ENCODE measurements around the gene TSPAN18. TPM values are rescaled to one million over a fixed set of nuclear protein-coding genes. Genes with fewer than 3 reads are reported as not detected.
A peak's percentile ranks its signal among the peaks of the same experiment; 100 is the strongest.

TSPAN18 gene
- total RNA-seq, 2 experiments from 2014 or later, result 7.3 to 8.4 TPM

- CTCF ChIA-PET, result interaction anchor here (0.6 to 4.2 kb wide), 20 partner anchors 10 to 155 kb away, joined by 3 to 25 read pairs (median 5); partner anchors contain the start of gene TSPAN18
- intact Hi-C loops (cut with micrococcal nuclease), result loop anchor here (5.0 kb wide), 2 partner anchors 116 to 136 kb away; no protein-coding TSS in a partner anchor
- no peak for DNase-seq
- Mint-ChIP-seq H3K4me1 (ENCODE audit: low read depth) (peaks cover 6% of the 10 kb centered on the region), H3K27me3 (ENCODE audit: low read depth) (no peaks in the 10 kb centered on the region), H3K27ac (no peak overlapping the region), H3K9me3 (no peaks in the 10 kb centered on the region), H3K4me3 (no peak overlapping the region), H3K36me3 (ENCODE audit: low read depth) (no peaks in the 10 kb centered on the region)
Measured at GRCh38 chr11:44776551-44777208, 49.9 kb downstream of the TSPAN18 start.

GRCh38 chr11:44777209-44778194, 50.7 kb downstream of the TSPAN18 start:
- Mint-ChIP-seq H3K9me3 (no peaks in the 10 kb centered on the region), H3K27me3 (ENCODE audit: low read depth) (no peaks in the 10 kb centered on the region), H3K36me3 (ENCODE audit: low read depth) (no peaks in the 10 kb centered on the region), H3K27ac (no peak overlapping the region), H3K4me1 (ENCODE audit: low read depth) (peaks cover 6% of the 10 kb centered on the region), H3K4me3 (no peak overlapping the region)
- CTCF ChIA-PET, result interaction anchor here (1.3 to 4.2 kb wide), 11 partner anchors 9 to 150 kb away, joined by 4 to 25 read pairs (median 12); partner anchors contain the start of gene TSPAN18
- intact Hi-C loops (cut with micrococcal nuclease), result loop anchor here (5.0 kb wide), 2 partner anchors 115 to 135 kb away; no protein-coding TSS in a partner anchor
- no peak for DNase-seq

GRCh38 chr11:44778195-44779100, 51.7 kb downstream of the TSPAN18 start:
- H3K27me3 Mint-ChIP-seq (ENCODE audit: low read depth), result no peaks in the 10 kb centered on the region
- H3K9me3 Mint-ChIP-seq, result no peaks in the 10 kb centered on the region
- DNase-seq, result no peak
- H3K27ac Mint-ChIP-seq, result no peak overlapping the region
- no peak overlapping the region for H3K4me3 Mint-ChIP-seq
- no peaks in the 10 kb centered on the region for H3K36me3 Mint-ChIP-seq (ENCODE audit: low read depth)
- CTCF ChIA-PET, result no interaction called here
- intact Hi-C loops (cut with micrococcal nuclease), result loop anchor here (5.0 kb wide), 2 partner anchors 114 to 134 kb away; no protein-coding TSS in a partner anchor
- peaks cover 6% of the 10 kb centered on the region for H3K4me1 Mint-ChIP-seq (ENCODE audit: low read depth)

GRCh38 chr11:44779736-44780520, 53.2 kb downstream of the TSPAN18 start:
- no peaks in the 10 kb centered on the region for H3K9me3 Mint-ChIP-seq
- H3K4me1 Mint-ChIP-seq (ENCODE audit: low read depth), result peaks cover 5% of the 10 kb centered on the region
- no peaks in the 10 kb centered on the region for H3K27me3 Mint-ChIP-seq (ENCODE audit: low read depth)
- no peak overlapping the region for H3K27ac Mint-ChIP-seq
- intact Hi-C loops (cut with micrococcal nuclease), result loop anchor here (5.0 kb wide), 2 partner anchors 112 to 132 kb away; no protein-coding TSS in a partner anchor
- no peak for DNase-seq
- CTCF ChIA-PET, result interaction anchor here (0.6 kb wide), 1 partner anchor 49 kb away, joined by 3 read pairs; no protein-coding TSS in a partner anchor
- no peak overlapping the region for H3K4me3 Mint-ChIP-seq
- no peaks in the 10 kb centered on the region for H3K36me3 Mint-ChIP-seq (ENCODE audit: low read depth)

GRCh38 chr11:44780940-44781631, 54.3 kb downstream of the TSPAN18 start:
- no peaks in the 10 kb centered on the region for H3K27me3 Mint-ChIP-seq (ENCODE audit: low read depth)
- intact Hi-C loops (cut with micrococcal nuclease), result no loop called here
- H3K4me3 Mint-ChIP-seq, result no peak overlapping the region
- H3K9me3 Mint-ChIP-seq, result no peaks in the 10 kb centered on the region
- CTCF ChIA-PET, result interaction anchor here (1.9 kb wide), 1 partner anchor 130 kb away, joined by 4 read pairs; no protein-coding TSS in a partner anchor
- no peak overlapping the region for H3K27ac Mint-ChIP-seq
- no peak for DNase-seq
- H3K36me3 Mint-ChIP-seq (ENCODE audit: low read depth), result no peaks in the 10 kb centered on the region
- H3K4me1 Mint-ChIP-seq (ENCODE audit: low read depth), result peaks cover 3% of the 10 kb centered on the region

- CTCF ChIA-PET, result interaction anchor here (1.2 to 1.9 kb wide), 2 partner anchors 8 to 130 kb away, joined by 4 read pairs; no protein-coding TSS in a partner anchor
- Mint-ChIP-seq H3K4me3 (no peak overlapping the region), H3K9me3 (no peaks in the 10 kb centered on the region), H3K27ac (no peak overlapping the region), H3K36me3 (ENCODE audit: low read depth) (no peaks in the 10 kb centered on the region), H3K4me1 (ENCODE audit: low read depth) (peaks cover 3% of the 10 kb centered on the region), H3K27me3 (ENCODE audit: low read depth) (no peaks in the 10 kb centered on the region)
- intact Hi-C loops (cut with micrococcal nuclease), result no loop called here
- no peak for DNase-seq
Measured at GRCh38 chr11:44781655-44782054, 54.9 kb downstream of the TSPAN18 start.

GRCh38 chr11:44782478-44782877, 55.7 kb downstream of the TSPAN18 start:
- no peak overlapping the region for H3K4me3 Mint-ChIP-seq
- CTCF ChIA-PET, result interaction anchor here (1.2 to 1.9 kb wide), 2 partner anchors 9 to 129 kb away, joined by 4 read pairs; no protein-coding TSS in a partner anchor
- H3K9me3 Mint-ChIP-seq, result no peaks in the 10 kb centered on the region
- H3K27me3 Mint-ChIP-seq (ENCODE audit: low read depth), result no peaks in the 10 kb centered on the region
- no peak overlapping the region for H3K27ac Mint-ChIP-seq
- intact Hi-C loops (cut with micrococcal nuclease), result no loop called here
- no peak for DNase-seq
- peaks cover 5% of the 10 kb centered on the region for H3K4me1 Mint-ChIP-seq (ENCODE audit: low read depth)
- H3K36me3 Mint-ChIP-seq (ENCODE audit: low read depth), result no peaks in the 10 kb centered on the region

GRCh38 chr11:44784436-44784760, 57.6 kb downstream of the TSPAN18 start:
- H3K27ac Mint-ChIP-seq, result no peak overlapping the region
- no peaks in the 10 kb centered on the region for H3K9me3 Mint-ChIP-seq
- no peaks in the 10 kb centered on the region for H3K36me3 Mint-ChIP-seq (ENCODE audit: low read depth)
- no peaks in the 10 kb centered on the region for H3K27me3 Mint-ChIP-seq (ENCODE audit: low read depth)
- no peak for DNase-seq
- CTCF ChIA-PET, result interaction anchor here (1.4 kb wide), 1 partner anchor 10 kb away, joined by 3 read pairs; no protein-coding TSS in a partner anchor
- no peak overlapping the region for H3K4me3 Mint-ChIP-seq
- peaks cover 10% of the 10 kb centered on the region for H3K4me1 Mint-ChIP-seq (ENCODE audit: low read depth)
- intact Hi-C loops (cut with micrococcal nuclease), result no loop called here

GRCh38 chr11:44784851-44785250, 58.1 kb downstream of the TSPAN18 start:
- H3K4me3 Mint-ChIP-seq, result no peak overlapping the region
- no peaks in the 10 kb centered on the region for H3K36me3 Mint-ChIP-seq (ENCODE audit: low read depth)
- CTCF ChIA-PET, result interaction anchor here (0.6 to 1.6 kb wide), 3 partner anchors 10 kb away, joined by 3 read pairs; no protein-coding TSS in a partner anchor

GRCh38 chr11:44785856-44786607, 59.3 kb downstream of the TSPAN18 start:
- DNase-seq, result peak; percentile 17
- CTCF ChIA-PET, result interaction anchor here (0.7 to 2.7 kb wide), 5 partner anchors 8 to 174 kb away, joined by 3 to 9 read pairs (median 3); no protein-coding TSS in a partner anchor
- Mint-ChIP-seq H3K4me1 (ENCODE audit: low read depth) (peaks cover 10% of the 10 kb centered on the region), H3K4me3 (no peak overlapping the region), H3K27me3 (ENCODE audit: low read depth) (no peaks in the 10 kb centered on the region), H3K27ac (no peak overlapping the region), H3K9me3 (no peaks in the 10 kb centered on the region), H3K36me3 (ENCODE audit: low read depth) (no peaks in the 10 kb centered on the region)
- intact Hi-C loops (cut with micrococcal nuclease), result loop anchor here (5.0 kb wide), 1 partner anchor 71 kb away; no protein-coding TSS in a partner anchor

More at GRCh38 chr11:44784851-44785250, 58.1 kb downstream of the TSPAN18 start:
- intact Hi-C loops (cut with micrococcal nuclease), result loop anchor here (5.0 kb wide), 1 partner anchor 72 kb away; no protein-coding TSS in a partner anchor
- peaks cover 10% of the 10 kb centered on the region for H3K4me1 Mint-ChIP-seq (ENCODE audit: low read depth)
- no peaks in the 10 kb centered on the region for H3K27me3 Mint-ChIP-seq (ENCODE audit: low read depth)
- DNase-seq, result no peak
- H3K27ac Mint-ChIP-seq, result no peak overlapping the region
- H3K9me3 Mint-ChIP-seq, result no peaks in the 10 kb centered on the region

All from activated naive CD4-positive, alpha-beta T cell treated with anti-CD3 and anti-CD28 coated beads for 36 hours (primary cell).